ENCODE data around the gene C3orf22. TPM values are rescaled to one million over a fixed set of nuclear protein-coding genes. Genes with fewer than 3 reads are reported as not detected.

Gene C3orf22
- total RNA-seq, 1 experiment from 2014 or later: not detected

GRCh38 chr3:126512026-126512425, 46.7 kb downstream of the C3orf22 start:
- H4K20me1 ChIP-seq (ENCODE audit: insufficient read depth, low read depth, low read length): no peaks in the 10 kb centered on the region
- no peaks in the 10 kb centered on the region for H3K36me3 ChIP-seq (ENCODE audit: insufficient read depth, low read length)
- H3K9ac ChIP-seq (ENCODE audit: low read length): no peak overlapping the region
- H3K4me2 ChIP-seq (ENCODE audit: low read depth, low read length, poor library complexity, severe bottlenecking): no peak overlapping the region
- H3K9me3 ChIP-seq (ENCODE audit: low read length): no peaks in the 10 kb centered on the region
- no peaks in the 10 kb centered on the region for H3K27me3 ChIP-seq (ENCODE audit: low read length)
- no peaks in the 10 kb centered on the region for H3K4me1 ChIP-seq (ENCODE audit: low read length)
- no peak overlapping the region for H2AFZ ChIP-seq (ENCODE audit: low read length)
- no peak overlapping the region for H3K27ac ChIP-seq (ENCODE audit: low read length)
- H3K9me2 ChIP-seq (replicated peaks; ENCODE audit: insufficient read depth, low read length): no peaks in the 10 kb centered on the region
- no peak for DNase-seq
- H3K79me2 ChIP-seq (ENCODE audit: low read length): no peaks in the 10 kb centered on the region
- no peak overlapping the region for H3K4me3 ChIP-seq (ENCODE audit: low read length)

- Histone ChIP-seq H3K79me2 (ENCODE audit: low read length) (no peaks in the 10 kb centered on the region), H3K9ac (ENCODE audit: low read length) (no peak overlapping the region), H3K9me2 (replicated peaks; ENCODE audit: insufficient read depth, low read length) (no peaks in the 10 kb centered on the region), H3K27me3 (ENCODE audit: low read length) (no peaks in the 10 kb centered on the region), H4K20me1 (ENCODE audit: insufficient read depth, low read depth, low read length) (no peaks in the 10 kb centered on the region), H3K27ac (ENCODE audit: low read length) (no peak overlapping the region), H2AFZ (ENCODE audit: low read length) (no peak overlapping the region), H3K4me1 (ENCODE audit: low read length) (no peaks in the 10 kb centered on the region), H3K36me3 (ENCODE audit: insufficient read depth, low read length) (no peaks in the 10 kb centered on the region), H3K4me2 (ENCODE audit: low read depth, low read length, poor library complexity, severe bottlenecking) (no peak overlapping the region), H3K9me3 (ENCODE audit: low read length) (no peaks in the 10 kb centered on the region), H3K4me3 (ENCODE audit: low read length) (no peak overlapping the region)
- no peak for DNase-seq
These were observed 47.4 kb downstream of the C3orf22 start for GRCh38 chr3:126511291-126511690.

GRCh38 chr3:126510308-126510910, 48.3 kb downstream of the C3orf22 start:
- no peak for DNase-seq
- H3K9me3 ChIP-seq (ENCODE audit: low read length): no peaks in the 10 kb centered on the region
- H3K4me1 ChIP-seq (ENCODE audit: low read length): no peaks in the 10 kb centered on the region
- H3K27me3 ChIP-seq (ENCODE audit: low read length): no peaks in the 10 kb centered on the region
- H3K9ac ChIP-seq (ENCODE audit: low read length): no peak overlapping the region
- H3K27ac ChIP-seq (ENCODE audit: low read length): no peak overlapping the region
- no peaks in the 10 kb centered on the region for H3K36me3 ChIP-seq (ENCODE audit: insufficient read depth, low read length)
- H3K9me2 ChIP-seq (replicated peaks; ENCODE audit: insufficient read depth, low read length): no peaks in the 10 kb centered on the region
- H3K4me2 ChIP-seq (ENCODE audit: low read depth, low read length, poor library complexity, severe bottlenecking): no peak overlapping the region
- no peaks in the 10 kb centered on the region for H4K20me1 ChIP-seq (ENCODE audit: insufficient read depth, low read depth, low read length)
- H2AFZ ChIP-seq (ENCODE audit: low read length): no peak overlapping the region
- H3K4me3 ChIP-seq (ENCODE audit: low read length): no peak overlapping the region
- no peaks in the 10 kb centered on the region for H3K79me2 ChIP-seq (ENCODE audit: low read length)

- DNase-seq: no peak
- Histone ChIP-seq H3K4me2 (ENCODE audit: low read depth, low read length, poor library complexity, severe bottlenecking) (no peak overlapping the region), H3K27ac (ENCODE audit: low read length) (no peak overlapping the region), H3K36me3 (ENCODE audit: insufficient read depth, low read length) (no peaks in the 10 kb centered on the region), H3K9ac (ENCODE audit: low read length) (no peak overlapping the region), H2AFZ (ENCODE audit: low read length) (no peak overlapping the region), H3K9me2 (replicated peaks; ENCODE audit: insufficient read depth, low read length) (no peaks in the 10 kb centered on the region), H3K27me3 (ENCODE audit: low read length) (no peaks in the 10 kb centered on the region), H4K20me1 (ENCODE audit: insufficient read depth, low read depth, low read length) (no peaks in the 10 kb centered on the region), H3K79me2 (ENCODE audit: low read length) (no peaks in the 10 kb centered on the region), H3K4me3 (ENCODE audit: low read length) (no peak overlapping the region), H3K4me1 (ENCODE audit: low read length) (no peaks in the 10 kb centered on the region), H3K9me3 (ENCODE audit: low read length) (no peaks in the 10 kb centered on the region)
These were observed 49.0 kb downstream of the C3orf22 start for GRCh38 chr3:126509597-126510307.

- Histone ChIP-seq H3K27ac (ENCODE audit: low read length) (no peak overlapping the region), H3K9me2 (replicated peaks; ENCODE audit: insufficient read depth, low read length) (no peaks in the 10 kb centered on the region), H2AFZ (ENCODE audit: low read length) (no peak overlapping the region), H3K79me2 (ENCODE audit: low read length) (no peaks in the 10 kb centered on the region), H3K4me3 (ENCODE audit: low read length) (no peak overlapping the region), H3K9me3 (ENCODE audit: low read length) (no peaks in the 10 kb centered on the region), H4K20me1 (ENCODE audit: insufficient read depth, low read depth, low read length) (no peaks in the 10 kb centered on the region), H3K4me1 (ENCODE audit: low read length) (no peaks in the 10 kb centered on the region), H3K36me3 (ENCODE audit: insufficient read depth, low read length) (no peaks in the 10 kb centered on the region), H3K9ac (ENCODE audit: low read length) (no peak overlapping the region), H3K4me2 (ENCODE audit: low read depth, low read length, poor library complexity, severe bottlenecking) (no peak overlapping the region), H3K27me3 (ENCODE audit: low read length) (no peaks in the 10 kb centered on the region)
- DNase-seq: no peak
These were observed 50.2 kb downstream of the C3orf22 start for GRCh38 chr3:126508564-126508964.

- Histone ChIP-seq H3K36me3 (ENCODE audit: insufficient read depth, low read length) (no peaks in the 10 kb centered on the region), H3K27me3 (ENCODE audit: low read length) (no peaks in the 10 kb centered on the region), H3K9me3 (ENCODE audit: low read length) (no peaks in the 10 kb centered on the region), H3K9me2 (replicated peaks; ENCODE audit: insufficient read depth, low read length) (no peaks in the 10 kb centered on the region), H3K4me3 (ENCODE audit: low read length) (no peak overlapping the region), H3K9ac (ENCODE audit: low read length) (no peak overlapping the region), H4K20me1 (ENCODE audit: insufficient read depth, low read depth, low read length) (no peaks in the 10 kb centered on the region), H3K4me2 (ENCODE audit: low read depth, low read length, poor library complexity, severe bottlenecking) (no peak overlapping the region), H2AFZ (ENCODE audit: low read length) (no peak overlapping the region), H3K79me2 (ENCODE audit: low read length) (no peaks in the 10 kb centered on the region), H3K27ac (ENCODE audit: low read length) (no peak overlapping the region), H3K4me1 (ENCODE audit: low read length) (no peaks in the 10 kb centered on the region)
- no peak for DNase-seq
These were observed 50.8 kb downstream of the C3orf22 start for GRCh38 chr3:126507886-126508285.

GRCh38 chr3:126503701-126504100, 55.0 kb downstream of the C3orf22 start:
- Histone ChIP-seq H3K4me1 (ENCODE audit: low read length) (no peaks in the 10 kb centered on the region), H3K4me3 (ENCODE audit: low read length) (no peak overlapping the region), H3K27me3 (ENCODE audit: low read length) (no peaks in the 10 kb centered on the region), H4K20me1 (ENCODE audit: insufficient read depth, low read depth, low read length) (no peaks in the 10 kb centered on the region), H3K9me2 (replicated peaks; ENCODE audit: insufficient read depth, low read length) (no peaks in the 10 kb centered on the region), H3K9ac (ENCODE audit: low read length) (no peak overlapping the region), H3K36me3 (ENCODE audit: insufficient read depth, low read length) (no peaks in the 10 kb centered on the region), H3K4me2 (ENCODE audit: low read depth, low read length, poor library complexity, severe bottlenecking) (no peak overlapping the region), H3K9me3 (ENCODE audit: low read length) (no peaks in the 10 kb centered on the region), H2AFZ (ENCODE audit: low read length) (no peak overlapping the region), H3K79me2 (ENCODE audit: low read length) (no peaks in the 10 kb centered on the region), H3K27ac (ENCODE audit: low read length) (no peak overlapping the region)
- no peak for DNase-seq

GRCh38 chr3:126502656-126503055, 56.1 kb downstream of the C3orf22 start:
- no peak overlapping the region for H3K9ac ChIP-seq (ENCODE audit: low read length)
- no peak overlapping the region for H2AFZ ChIP-seq (ENCODE audit: low read length)
- H3K27me3 ChIP-seq (ENCODE audit: low read length): no peaks in the 10 kb centered on the region
- H3K9me3 ChIP-seq (ENCODE audit: low read length): no peaks in the 10 kb centered on the region
- H3K4me3 ChIP-seq (ENCODE audit: low read length): no peak overlapping the region
- H4K20me1 ChIP-seq (ENCODE audit: insufficient read depth, low read depth, low read length): no peaks in the 10 kb centered on the region
- H3K9me2 ChIP-seq (replicated peaks; ENCODE audit: insufficient read depth, low read length): no peaks in the 10 kb centered on the region
- H3K36me3 ChIP-seq (ENCODE audit: insufficient read depth, low read length): no peaks in the 10 kb centered on the region
- DNase-seq: no peak
- no peak overlapping the region for H3K27ac ChIP-seq (ENCODE audit: low read length)
- H3K4me2 ChIP-seq (ENCODE audit: low read depth, low read length, poor library complexity, severe bottlenecking): no peak overlapping the region
- H3K4me1 ChIP-seq (ENCODE audit: low read length): no peaks in the 10 kb centered on the region
- H3K79me2 ChIP-seq (ENCODE audit: low read length): no peaks in the 10 kb centered on the region

All from Karpas-422 (cell line).